ENCODE data around the gene ZNF134. TPM values are rescaled to one million over a fixed set of nuclear protein-coding genes. Genes with fewer than 3 reads are reported as not detected.

Gene ZNF134
- total RNA-seq: 7.3 and 8.6 TPM in 2 replicates

DNA sequence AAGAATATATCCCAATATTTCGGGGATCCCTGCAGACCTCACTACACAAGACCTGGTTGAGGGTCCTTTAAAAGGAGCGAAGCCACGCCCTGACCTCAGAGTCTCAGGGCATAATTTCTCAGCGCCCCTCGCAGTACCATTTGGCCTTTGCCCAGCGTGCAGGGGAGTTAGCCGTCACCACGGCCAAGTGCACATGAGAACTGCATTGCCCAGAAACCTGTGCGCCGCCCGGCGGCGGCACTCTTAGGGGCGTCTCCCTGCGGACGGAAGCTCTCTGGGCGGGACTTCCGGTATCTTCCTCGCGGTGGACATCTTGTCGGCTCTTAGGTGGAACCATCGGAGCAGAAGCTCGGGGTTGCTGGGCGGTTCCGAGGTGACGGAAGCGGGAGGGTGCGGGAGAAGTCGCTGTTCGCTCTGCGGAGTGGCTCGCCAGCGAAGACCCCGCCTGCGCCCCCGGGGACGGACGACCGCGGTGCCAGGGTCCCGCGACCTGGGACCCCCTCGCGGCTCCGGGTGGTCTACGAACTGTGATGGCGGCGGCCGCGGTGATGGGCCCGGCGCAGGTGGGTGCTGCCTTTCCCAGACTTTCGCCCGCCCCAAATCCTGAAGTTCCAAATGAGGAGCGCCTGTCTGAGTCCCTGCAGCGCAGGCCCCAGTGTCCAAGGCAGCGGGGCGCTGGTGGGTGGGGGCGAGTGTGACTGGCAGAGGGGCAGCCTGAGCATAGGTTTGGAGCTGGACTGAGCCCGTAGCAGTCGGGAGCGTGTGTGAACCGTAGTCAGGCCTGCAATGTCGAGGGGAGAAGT is at the start of gene ZNF134:
Gene ZNF134, plus strand, starts transcription at position 302 of the 803 bp plus-strand sequence. CDS start 5,227 bp downstream, outside the sequence.

DNA sequence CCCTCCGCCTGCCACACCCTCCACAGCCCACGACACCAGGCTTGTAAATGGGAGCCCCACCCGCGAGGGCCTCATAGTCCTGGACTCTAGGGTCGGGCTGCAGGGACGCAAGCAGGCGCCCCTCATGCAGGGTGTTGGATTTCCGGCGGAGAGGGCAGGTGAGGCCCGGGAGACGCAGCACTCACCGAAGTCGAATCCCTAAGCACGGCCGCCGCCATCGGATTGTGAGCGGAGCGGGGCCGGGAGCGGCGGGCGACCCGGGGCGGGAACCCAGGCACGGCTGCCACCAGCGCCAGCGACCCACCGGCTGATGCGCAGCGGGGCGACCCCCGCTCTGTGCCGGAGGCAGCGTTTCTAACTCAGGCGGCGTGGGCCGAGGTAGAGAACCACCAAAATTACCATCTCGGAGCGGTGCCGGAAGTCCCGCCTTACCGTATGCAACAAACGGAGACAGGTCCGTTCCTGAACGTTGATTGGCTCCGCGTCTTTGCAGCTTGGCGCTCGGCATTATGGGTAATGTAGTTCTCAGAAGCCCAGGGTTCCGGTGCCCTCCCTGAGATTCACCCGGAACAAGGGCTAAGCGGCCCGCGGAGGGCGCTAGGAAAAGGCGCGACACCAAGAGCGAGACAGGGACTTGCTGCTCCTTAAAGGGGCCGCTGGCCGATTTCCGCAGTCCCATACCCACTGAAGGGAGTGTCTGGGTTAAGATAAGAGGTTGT is 35.4 kb upstream of the ZNF134 start, which contains the start of gene ZNF416:
Gene ZNF416, minus strand, starts transcription at position 425 of the 719 bp plus-strand sequence. Its CDS starts 207 bp downstream, at position 218.

GRCh38 chr19:57583521-57584416 is 30.3 kb upstream of the ZNF134 start, which contains the start of gene ZIK1:
Gene ZIK1 (plus strand): TSS chr19:57584145. CDS start chr19:57584357, 212 bp downstream.

DNA sequence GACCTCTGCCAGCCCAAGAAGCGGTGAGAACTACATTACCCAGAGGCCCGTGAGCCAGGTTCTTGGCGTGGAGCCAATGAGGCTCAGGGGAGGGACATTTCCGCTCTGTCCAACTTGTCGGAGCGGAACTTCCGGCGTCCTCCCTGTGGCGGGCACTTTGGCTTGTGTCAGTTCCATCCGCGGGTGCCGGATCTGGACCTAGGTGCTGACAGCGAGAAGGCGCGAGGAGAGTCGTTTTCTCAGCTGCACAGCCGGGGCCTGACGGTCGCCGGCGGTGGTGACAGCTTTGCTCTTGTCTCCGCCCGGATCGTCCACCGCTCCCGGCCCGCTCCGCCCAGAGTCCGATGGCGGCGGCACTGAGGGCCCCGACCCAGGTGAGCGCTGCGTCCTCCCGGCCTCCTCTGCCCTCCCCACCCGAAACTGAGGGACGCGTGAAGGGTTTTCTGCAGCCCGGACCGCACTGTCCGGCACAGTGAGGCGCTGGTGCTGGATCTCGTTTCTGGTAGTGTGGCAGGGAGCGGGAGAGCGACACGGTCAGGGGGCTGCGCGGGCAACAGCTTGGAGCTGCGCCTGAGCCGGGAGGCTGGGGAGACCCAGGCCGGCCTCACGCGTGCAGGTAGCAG is 14.2 kb upstream of the ZNF134 start, which contains the start of gene ZNF530:
Gene ZNF530, plus strand, starts transcription at position 125 of the 623 bp plus-strand sequence. CDS start 4,461 bp downstream, outside the sequence.

GRCh38 chr19:57632987-57633831 is 19.2 kb downstream of the ZNF134 start, which contains the start of gene ZNF211:
Gene ZNF211 (plus strand): TSS chr19:57633168. CDS start chr19:57633347, 179 bp downstream.

DNA sequence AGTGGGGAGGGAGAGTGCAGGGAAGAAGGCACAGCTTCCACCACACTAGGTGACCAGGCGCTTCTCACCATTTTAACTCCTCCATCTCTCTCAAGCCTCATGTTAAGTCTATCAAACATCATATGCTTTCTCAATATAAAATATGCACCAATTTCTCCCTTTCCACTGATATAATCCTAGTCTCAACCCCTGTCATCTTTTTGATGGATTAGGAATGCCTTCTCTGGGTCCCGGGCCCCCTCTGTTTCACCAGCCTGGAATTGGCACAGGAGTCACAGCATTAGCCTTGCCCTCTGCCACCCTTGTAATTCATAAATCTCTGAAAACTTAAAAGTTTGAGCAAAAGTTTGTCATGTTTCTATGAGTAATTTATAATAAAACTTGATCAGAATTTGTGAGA is 54.6 kb downstream of the ZNF134 start, which contains the start of gene ZSCAN4:
Gene ZSCAN4, plus strand, starts transcription at position 301 of the 400 bp plus-strand sequence. CDS start 7,211 bp downstream, outside the sequence.

Other genes with a start within 250 kb of the ZNF134 start
- 5.0 and 6.9 TPM in 2 replicates for gene ZNF548, start 224.4 kb upstream of the ZNF134 start, total RNA-seq
- gene ZNF17, start 203.1 kb upstream of the ZNF134 start, total RNA-seq: 3.2 and 3.5 TPM in 2 replicates
- gene ZNF749, start 178.9 kb upstream of the ZNF134 start, total RNA-seq: 3.1 and 11.3 TPM in 2 replicates
- not detected in 2 replicates for gene VN1R1, start 157.1 kb upstream of the ZNF134 start, total RNA-seq
- 10.5 and 15.0 TPM in 2 replicates for gene ZNF772, start 136.7 kb upstream of the ZNF134 start, total RNA-seq
- 4.2 and 9.5 TPM in 2 replicates for gene ZNF419, start 126.5 kb upstream of the ZNF134 start, total RNA-seq
- 1.7 and 5.9 TPM in 2 replicates for gene ZNF773, start 114.3 kb upstream of the ZNF134 start, total RNA-seq
- gene ZNF549, start 86.9 kb upstream of the ZNF134 start, total RNA-seq: 0.93 and 1.6 TPM in 2 replicates
- gene ZNF550, start 54.4 kb upstream of the ZNF134 start, total RNA-seq: 2.5 and 4.1 TPM in 2 replicates
- 2.9 and 3.0 TPM in 2 replicates for gene ZNF416, start 35.3 kb upstream of the ZNF134 start, total RNA-seq
- 2.8 and 3.2 TPM in 2 replicates for gene ZIK1, start 30.1 kb upstream of the ZNF134 start, total RNA-seq
- 4.1 and 7.9 TPM in 2 replicates for gene ZNF530, start 14.4 kb upstream of the ZNF134 start, total RNA-seq
- 4.4 and 6.1 TPM in 2 replicates for gene ZNF211, start 18.9 kb downstream of the ZNF134 start, total RNA-seq
- not detected in 2 replicates for gene ZSCAN4, start 54.7 kb downstream of the ZNF134 start, total RNA-seq
- 4.1 and 5.2 TPM in 2 replicates for gene ZNF551, start 67.7 kb downstream of the ZNF134 start, total RNA-seq
- gene ZNF154, start 95.0 kb downstream of the ZNF134 start, total RNA-seq: 0.33 and 0.34 TPM in 2 replicates
- 2.6 and 3.1 TPM in 2 replicates for gene ZNF671, start 113.4 kb downstream of the ZNF134 start, total RNA-seq
- gene ZNF776, start 132.6 kb downstream of the ZNF134 start, total RNA-seq: 7.9 and 14.7 TPM in 2 replicates
- gene ZNF586, start 155.4 kb downstream of the ZNF134 start, total RNA-seq: 4.8 and 5.1 TPM in 2 replicates
- gene ZNF552, start 200.7 kb downstream of the ZNF134 start, total RNA-seq: 4.7 and 7.6 TPM in 2 replicates
- 10.1 TPM in 2 replicates for gene ZNF587B, start 216.1 kb downstream of the ZNF134 start, total RNA-seq
- 10.1 and 13.0 TPM in 2 replicates for gene ZNF587, start 235.6 kb downstream of the ZNF134 start, total RNA-seq